GM18868 (cell line): ENCODE results near the gene GM2A.

Experiments
- ATAC-seq: cut with Tn5 transposase; IDR thresholded peaks from one replicate; pipeline ENCODE4 v1.9.1; 2021; ENCODE audit warnings: mild to moderate bottlenecking, moderate library complexity; ENCODE audit not compliant: unreplicated experiment

Gene GM2A

GRCh38 chr5:151252762-151253604, at the start of gene GM2A:
Gene GM2A, plus strand, starts transcription at chr5:151253185. Its CDS starts 32 bp downstream, at chr5:151253217.
- ATAC-seq: peak; percentile 69

- no peak for ATAC-seq
These were observed 48.9 kb upstream of the GM2A start for GRCh38 chr5:151204051-151204450.

GRCh38 chr5:151205411-151205810, 47.6 kb upstream of the GM2A start:
- no peak for ATAC-seq

GRCh38 chr5:151208481-151208914, 44.5 kb upstream of the GM2A start:
- ATAC-seq: no peak

- no peak for ATAC-seq
These were observed 40.6 kb upstream of the GM2A start for GRCh38 chr5:151212406-151212798.

- ATAC-seq: peak; percentile 76
These were observed 39.0 kb upstream of the GM2A start for GRCh38 chr5:151213803-151214613.

GRCh38 chr5:151214614-151215545, 38.1 kb upstream of the GM2A start:
- peak; percentile 55 for ATAC-seq

- no peak for ATAC-seq
These were observed 37.5 kb upstream of the GM2A start for GRCh38 chr5:151215546-151215880.

- ATAC-seq: no peak
These were observed 36.2 kb upstream of the GM2A start for GRCh38 chr5:151216781-151217180.

GRCh38 chr5:151218177-151218576, 34.8 kb upstream of the GM2A start:
- no peak for ATAC-seq

GRCh38 chr5:151219138-151219537, 33.8 kb upstream of the GM2A start:
- ATAC-seq: no peak

- no peak for ATAC-seq
These were observed 33.2 kb upstream of the GM2A start for GRCh38 chr5:151219789-151220188.

- ATAC-seq: no peak
These were observed 31.4 kb upstream of the GM2A start for GRCh38 chr5:151221574-151221973.

- no peak for ATAC-seq
These were observed 30.8 kb upstream of the GM2A start for GRCh38 chr5:151222054-151222789.

GRCh38 chr5:151222790-151223446, 30.1 kb upstream of the GM2A start:
- peak; percentile 71 for ATAC-seq

- ATAC-seq: peak; percentile 62
These were observed 29.3 kb upstream of the GM2A start, which contains the start of gene CCDC69 for GRCh38 chr5:151223447-151224264. Gene CCDC69, minus strand, starts transcription at chr5:151224092. Its CDS starts 122 bp downstream, at chr5:151223970.

GRCh38 chr5:151224372-151224771, 28.6 kb upstream of the GM2A start:
- ATAC-seq: no peak

GRCh38 chr5:151225071-151225470, 27.9 kb upstream of the GM2A start:
- ATAC-seq: no peak

GRCh38 chr5:151225475-151225874, 27.5 kb upstream of the GM2A start:
- no peak for ATAC-seq
